GM12801 (cell line): ENCODE measurements around the gene REXO4.

ENCODE experiments used
- TF ChIP-seq, protein P1 (sequence below): IDR thresholded peaks from one replicate; pipeline ENCODE4 v1.5.1; 2011; ENCODE audit warnings: control low read depth; ENCODE audit not compliant: insufficient read length; ENCODE audit errors: extremely low read depth

Gene REXO4

GRCh38 chr9:133374612-133375115 lies 43.1 kb downstream of the REXO4 start:
- TF ChIP-seq, protein P1, sequence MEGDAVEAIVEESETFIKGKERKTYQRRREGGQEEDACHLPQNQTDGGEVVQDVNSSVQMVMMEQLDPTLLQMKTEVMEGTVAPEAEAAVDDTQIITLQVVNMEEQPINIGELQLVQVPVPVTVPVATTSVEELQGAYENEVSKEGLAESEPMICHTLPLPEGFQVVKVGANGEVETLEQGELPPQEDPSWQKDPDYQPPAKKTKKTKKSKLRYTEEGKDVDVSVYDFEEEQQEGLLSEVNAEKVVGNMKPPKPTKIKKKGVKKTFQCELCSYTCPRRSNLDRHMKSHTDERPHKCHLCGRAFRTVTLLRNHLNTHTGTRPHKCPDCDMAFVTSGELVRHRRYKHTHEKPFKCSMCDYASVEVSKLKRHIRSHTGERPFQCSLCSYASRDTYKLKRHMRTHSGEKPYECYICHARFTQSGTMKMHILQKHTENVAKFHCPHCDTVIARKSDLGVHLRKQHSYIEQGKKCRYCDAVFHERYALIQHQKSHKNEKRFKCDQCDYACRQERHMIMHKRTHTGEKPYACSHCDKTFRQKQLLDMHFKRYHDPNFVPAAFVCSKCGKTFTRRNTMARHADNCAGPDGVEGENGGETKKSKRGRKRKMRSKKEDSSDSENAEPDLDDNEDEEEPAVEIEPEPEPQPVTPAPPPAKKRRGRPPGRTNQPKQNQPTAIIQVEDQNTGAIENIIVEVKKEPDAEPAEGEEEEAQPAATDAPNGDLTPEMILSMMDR = no peak

GRCh38 chr9:133372144-133372543 lies 45.7 kb downstream of the REXO4 start:
- TF ChIP-seq, protein P1 = no peak

DNA sequence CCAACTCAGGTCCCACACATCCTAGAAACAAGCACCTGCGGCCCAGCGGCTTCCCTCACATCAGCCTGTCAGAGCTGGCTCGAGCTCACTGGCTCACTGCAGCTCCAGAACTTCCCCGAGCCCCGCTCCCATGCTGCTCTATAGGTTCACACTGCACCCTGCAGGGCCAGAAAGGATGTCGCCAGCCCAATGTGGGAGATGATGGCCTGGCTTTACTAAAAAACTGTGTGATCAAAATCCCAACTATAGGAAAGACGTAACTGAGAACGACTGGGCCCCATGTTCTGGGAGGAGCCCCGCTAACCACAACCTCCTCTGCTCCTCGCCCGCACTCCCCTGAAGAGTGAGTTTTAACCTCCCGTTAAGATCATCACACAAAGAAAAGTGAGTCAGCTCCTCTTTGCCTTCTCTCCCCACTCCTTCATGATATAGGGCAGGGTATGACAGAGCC lies 46.5 kb downstream of the REXO4 start:
- TF ChIP-seq, protein P1 = no peak

DNA sequence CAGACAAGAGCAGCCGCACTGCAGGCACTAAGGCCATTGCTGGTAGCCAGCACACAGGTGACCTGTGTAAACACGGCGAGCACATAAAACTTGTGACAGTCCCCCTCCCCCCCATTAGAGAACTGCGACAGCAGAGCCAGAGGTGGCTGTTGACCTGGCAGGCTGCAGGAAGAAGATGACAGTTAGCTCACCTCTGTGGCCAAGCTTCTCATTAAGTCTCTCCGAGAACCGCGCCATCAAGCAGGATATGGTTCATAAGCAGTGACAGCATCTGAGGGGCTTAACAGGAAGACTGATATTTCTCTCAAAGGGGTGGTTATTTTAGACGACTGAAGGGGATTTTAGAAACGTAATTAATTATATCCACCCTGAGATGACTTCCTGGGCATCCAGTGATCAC lies 47.1 kb downstream of the REXO4 start:
- TF ChIP-seq, protein P1 = no peak

DNA sequence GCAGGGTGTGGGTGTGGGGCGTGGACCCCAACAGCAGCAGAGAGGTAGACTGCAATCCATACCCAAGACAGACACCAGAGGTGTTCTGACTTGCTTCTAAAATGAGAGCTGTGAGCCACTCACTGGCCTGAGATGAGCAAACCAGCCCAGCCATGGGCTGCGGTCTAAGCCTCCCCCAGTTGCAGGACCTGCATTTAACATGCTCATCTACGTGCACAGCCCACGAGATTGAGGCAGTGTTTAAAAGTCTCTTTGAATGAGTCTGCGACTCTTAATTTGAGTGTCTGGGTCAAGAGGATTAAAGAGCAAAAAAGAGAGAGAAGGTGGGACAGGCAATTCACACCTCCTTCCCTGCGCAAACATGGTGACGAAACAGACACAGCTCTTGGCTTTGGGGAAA lies 47.9 kb downstream of the REXO4 start:
- TF ChIP-seq, protein P1 = no peak

DNA sequence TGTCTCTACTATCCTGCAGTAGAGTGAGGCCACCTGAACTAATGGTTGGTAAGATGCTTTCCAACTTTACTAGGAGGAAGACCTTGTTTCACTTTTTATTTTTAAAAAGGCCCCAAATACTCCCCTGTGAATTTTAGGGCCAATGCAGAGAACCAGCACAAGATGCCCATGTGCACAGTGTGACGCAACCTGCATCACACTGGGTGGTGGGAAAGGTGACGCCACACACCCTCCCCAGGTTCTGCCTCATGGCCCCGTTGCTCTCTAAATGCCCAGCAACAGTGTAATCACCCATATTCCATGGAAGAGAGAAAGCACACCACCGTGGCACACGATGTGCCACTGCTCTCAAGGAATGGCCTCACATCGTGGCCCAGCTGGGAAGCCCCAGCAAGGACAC lies 48.4 kb downstream of the REXO4 start:
- TF ChIP-seq, protein P1 = no peak

DNA sequence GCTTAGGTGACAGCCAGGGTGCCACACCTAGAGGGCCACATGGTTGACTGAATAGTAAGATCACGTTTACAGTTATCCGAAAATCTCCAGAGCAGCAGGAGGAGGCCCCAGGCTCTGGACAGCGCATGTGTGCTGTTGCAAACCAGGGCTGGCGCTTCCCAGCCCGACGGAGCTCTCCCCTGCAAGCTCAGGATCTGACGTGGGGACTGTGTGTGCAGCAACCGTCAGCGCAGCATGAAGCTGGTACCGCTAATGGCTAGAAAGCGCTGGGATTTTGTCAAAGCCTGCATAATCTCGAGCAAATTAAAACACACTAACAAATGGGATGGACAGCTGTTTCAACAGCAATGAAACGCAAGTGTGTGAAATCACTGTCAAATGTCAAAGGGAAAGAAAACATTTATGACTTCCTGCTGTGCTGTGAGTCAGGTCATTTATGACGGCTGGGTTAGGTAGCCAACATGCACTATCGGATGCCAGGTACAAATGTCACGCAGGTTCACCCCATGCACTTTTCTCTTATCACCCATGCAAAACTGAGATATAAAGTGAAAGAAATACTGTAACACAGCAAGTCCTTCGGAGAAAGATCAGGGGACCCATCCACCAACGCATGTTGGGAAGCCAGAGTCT lies 49.4 kb downstream of the REXO4 start:
- TF ChIP-seq, protein P1 = no peak

DNA sequence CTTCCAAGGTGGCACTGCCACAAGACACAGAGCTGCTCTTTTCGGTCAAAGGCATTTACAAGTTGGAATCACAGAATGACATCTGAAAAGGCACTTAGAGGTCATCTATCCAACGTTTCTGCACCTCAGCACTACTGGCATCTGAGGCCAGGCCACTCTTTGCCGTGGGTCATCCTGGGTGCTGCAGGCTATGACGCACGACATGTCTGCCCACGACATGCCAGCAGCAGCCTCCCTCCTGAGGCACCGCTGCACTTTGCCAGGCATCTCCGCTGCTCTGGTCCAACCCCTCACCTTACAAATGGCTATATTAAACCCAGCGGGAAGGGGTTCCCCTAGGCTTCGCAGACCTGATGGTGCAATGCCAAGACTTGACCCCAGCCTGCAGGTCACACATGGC lies 50.0 kb downstream of the REXO4 start:
- TF ChIP-seq, protein P1 = no peak
